ENCODE measurements around the gene TATDN2. TPM values are rescaled to one million over a fixed set of nuclear protein-coding genes. Genes with fewer than 3 reads are reported as not detected.
A peak's percentile ranks its signal among the peaks of the same experiment; 100 is the strongest.
"Not testable (repeated sequence)": the region's sequence is repeated elsewhere in the genome, so short reads cannot be mapped to it uniquely, and the experiment has no call there.

The TATDN2 gene
- total and polyA plus RNA-seq, 10 donors, result 15.4 to 56.1 (median 36.0) TPM

GRCh38 chr3:10268116-10268515 is 19.9 kb downstream of the TATDN2 start:
- TF ChIP-seq POLR2A (IDR thresholded peaks at IDR 0.05) (no peak), POLR2AphosphoS5 (IDR thresholded peaks at IDR 0.05) (no peak), CTCF (IDR thresholded peaks at IDR 0.05 in 8 of 11, conservative IDR thresholded peaks at IDR 0.05 in 3 of 11) (no peak)
- intact Hi-C loops (cut with DNase I; ENCODE audit: low total_unique reads), result no loop called here
- H3K4me3 ChIP-seq, result no peak overlapping the region
- H3K36me3 ChIP-seq, result peaks cover 0 to 99% (median 51%) of the 10 kb centered on the region in 6 donors
- no peak overlapping the region for H3K27ac ChIP-seq
- H3K4me1 ChIP-seq, result peaks cover 10 to 93% (median 46%) of the 10 kb centered on the region in 6 donors
- H3K9me3 ChIP-seq, result no peaks in the 10 kb centered on the region
- DNase-seq, result no peak
- H3K27me3 ChIP-seq (replicated peaks in 1 of 7), result no peaks in the 10 kb centered on the region

GRCh38 chr3:10268930-10269329 is 20.7 kb downstream of the TATDN2 start:
- WGBS, 5 donors, result 90 to 100% (median 95%) methylated on average over 5 of the region's 5 CpGs
- intact Hi-C loops (cut with DNase I; ENCODE audit: low total_unique reads), result no loop called here
- Histone ChIP-seq H3K27me3 (replicated peaks in 1 of 7) (no peaks in the 10 kb centered on the region), H3K27ac (no peak overlapping the region), H3K4me1 (peaks cover 17 to 93% (median 46%) of the 10 kb centered on the region in 6 donors), H3K4me3 (no peak overlapping the region), H3K36me3 (peaks cover 0 to 99% (median 52%) of the 10 kb centered on the region in 6 donors), H3K9me3 (no peaks in the 10 kb centered on the region)
- TF ChIP-seq CTCF (IDR thresholded peaks at IDR 0.05 in 8 of 11, conservative IDR thresholded peaks at IDR 0.05 in 3 of 11), result no peak
- TF ChIP-seq POLR2AphosphoS5 (IDR thresholded peaks at IDR 0.05), result no peak
- TF ChIP-seq POLR2A (IDR thresholded peaks at IDR 0.05), result no peak
- DNase-seq, result peak; percentile 39

- H3K9me3 ChIP-seq, result no peaks in the 10 kb centered on the region
- H3K4me1 ChIP-seq, result peaks cover 18 to 93% (median 46%) of the 10 kb centered on the region in 6 donors
- H3K4me3 ChIP-seq, result no peak overlapping the region
- no peaks in the 10 kb centered on the region for H3K27me3 ChIP-seq (replicated peaks in 1 of 7)
- TF ChIP-seq POLR2A (IDR thresholded peaks at IDR 0.05), result no peak
- TF ChIP-seq CTCF (IDR thresholded peaks at IDR 0.05 in 8 of 11, conservative IDR thresholded peaks at IDR 0.05 in 3 of 11), result no peak
- TF ChIP-seq POLR2AphosphoS5 (IDR thresholded peaks at IDR 0.05), result no peak
- 94 to 99% (median 96%) methylated on average over 5 of the region's 5 CpGs for WGBS, 5 donors
- peaks cover 0 to 99% (median 52%) of the 10 kb centered on the region in 6 donors for H3K36me3 ChIP-seq
- no peak overlapping the region for H3K27ac ChIP-seq
- intact Hi-C loops (cut with DNase I; ENCODE audit: low total_unique reads), result no loop called here
- no peak for DNase-seq
These were observed 21.2 kb downstream of the TATDN2 start for GRCh38 chr3:10269443-10269842.

- H3K4me3 ChIP-seq; intact Hi-C loops (cut with DNase I; ENCODE audit: low total_unique reads); H3K9me3 ChIP-seq; H3K27me3 ChIP-seq (replicated peaks in 1 of 7); H3K27ac ChIP-seq: not testable (repeated sequence)
- WGBS, 5 donors, result 88 to 98% (median 96%) methylated on average over 11 of the region's 11 CpGs
- Histone ChIP-seq H3K4me1 (peaks cover 20 to 73% (median 31%) of the 10 kb centered on the region in 6 donors), H3K36me3 (peaks cover 0 to 99% (median 61%) of the 10 kb centered on the region in 6 donors)
- DNase-seq, result peak; percentile 6
These were observed 24.2 kb downstream of the TATDN2 start for GRCh38 chr3:10272476-10272875.

- DNase-seq, result peak; percentile 20
- Histone ChIP-seq H3K27me3 (replicated peaks in 1 of 7) (no peaks in the 10 kb centered on the region), H3K4me3 (no peak overlapping the region), H3K36me3 (peaks cover 0 to 99% (median 61%) of the 10 kb centered on the region in 6 donors), H3K9me3 (no peaks in the 10 kb centered on the region), H3K4me1 (peaks cover 20 to 68% (median 28%) of the 10 kb centered on the region in 6 donors), H3K27ac (peak overlapping the region in 3 of 8 donors; percentile 34 to 50 (median 43))
- intact Hi-C loops (cut with DNase I; ENCODE audit: low total_unique reads), result no loop called here
- TF ChIP-seq CTCF (IDR thresholded peaks at IDR 0.05 in 8 of 11, conservative IDR thresholded peaks at IDR 0.05 in 3 of 11), result no peak
- TF ChIP-seq POLR2A (IDR thresholded peaks at IDR 0.05), result no peak
- TF ChIP-seq POLR2AphosphoS5 (IDR thresholded peaks at IDR 0.05), result no peak
- WGBS, 5 donors, result 90 to 96% (median 94%) methylated on average over 2 of the region's 2 CpGs
These were observed 24.7 kb downstream of the TATDN2 start for GRCh38 chr3:10272977-10273376.

All from spleen (tissue), 11 donors.